HG03342 (cell line): ENCODE data around the gene KLK5.
"Not testable (repeated sequence)": the region's sequence is repeated elsewhere in the genome, so short reads cannot be mapped to it uniquely, and the experiment has no call there.

Experiments used
- ATAC-seq: cut with Tn5 transposase; IDR thresholded peaks from one replicate; pipeline ENCODE4 v1.9.1; 2021; ENCODE audit warnings: mild to moderate bottlenecking, moderate library complexity; ENCODE audit not compliant: unreplicated experiment

Gene KLK5

GRCh38 chr19:50952910-50953309 is at the start of gene KLK5:
Gene KLK5, minus strand, starts transcription at chr19:50953038. Its CDS starts 381 bp downstream, at chr19:50952657.
- ATAC-seq = no peak

- no peak for ATAC-seq
Measured at GRCh38 chr19:51002089-51002532, 49.3 kb upstream of the KLK5 start.

GRCh38 chr19:51001515-51001914 is 48.7 kb upstream of the KLK5 start, which contains the start of gene KLK8:
Gene KLK8, minus strand, starts transcription at chr19:51001604. Its CDS starts 437 bp downstream, at chr19:51001167.
- ATAC-seq = no peak

GRCh38 chr19:51000981-51001380 is 48.1 kb upstream of the KLK5 start:
- no peak for ATAC-seq

GRCh38 chr19:51000426-51000825 is 47.6 kb upstream of the KLK5 start:
- ATAC-seq = no peak

- ATAC-seq = no peak
Measured at GRCh38 chr19:50998686-50999085, 45.8 kb upstream of the KLK5 start.

GRCh38 chr19:50998061-50998460 is 45.2 kb upstream of the KLK5 start:
- no peak for ATAC-seq

GRCh38 chr19:50994129-50994528 is 41.3 kb upstream of the KLK5 start:
- ATAC-seq = no peak

GRCh38 chr19:50992666-50993035 is 39.8 kb upstream of the KLK5 start:
- ATAC-seq = no peak

GRCh38 chr19:50984416-50984815 is 31.6 kb upstream of the KLK5 start:
- ATAC-seq = not testable (repeated sequence)

- no peak for ATAC-seq
Measured at GRCh38 chr19:50983625-50984292, 30.9 kb upstream of the KLK5 start, which contains the start of gene KLK7. Gene KLK7, minus strand, starts transcription at chr19:50983917. Its CDS starts 1,518 bp downstream, at chr19:50982399.

GRCh38 chr19:50982186-50982585 is 29.3 kb upstream of the KLK5 start:
- ATAC-seq = no peak

GRCh38 chr19:50981587-50982146 is 28.8 kb upstream of the KLK5 start:
- ATAC-seq = no peak

GRCh38 chr19:50980208-50980607 is 27.4 kb upstream of the KLK5 start:
- ATAC-seq = no peak

GRCh38 chr19:50979758-50980157 is 26.9 kb upstream of the KLK5 start:
- ATAC-seq = no peak

GRCh38 chr19:50978772-50979390 is 26.0 kb upstream of the KLK5 start:
- ATAC-seq = no peak

GRCh38 chr19:50977626-50978025 is 24.8 kb upstream of the KLK5 start:
- ATAC-seq = no peak

- ATAC-seq = no peak
Measured at GRCh38 chr19:50975766-50976165, 22.9 kb upstream of the KLK5 start.

- ATAC-seq = no peak
Measured at GRCh38 chr19:50974702-50975556, 22.1 kb upstream of the KLK5 start.

GRCh38 chr19:50972795-50973376 is 20.0 kb upstream of the KLK5 start:
- ATAC-seq = no peak

- ATAC-seq = not testable (repeated sequence)
Measured at GRCh38 chr19:50969810-50970209, 17.0 kb upstream of the KLK5 start.
